Esophagus (tissue), 2 donors: ENCODE data around the gene NAB1. TPM values are rescaled to one million over a fixed set of nuclear protein-coding genes. Genes with fewer than 3 reads are reported as not detected.

Experiments
- H3K27ac ChIP-seq, 2 donors: one replicate each; pipeline ENCODE4 v1.5.1; 2013; ENCODE audit warnings: low read depth in 2 of 2, mild to moderate bottlenecking in 2 of 2, inconsistent platforms in 1 of 2, low read length in 1 of 2, moderate library complexity in 1 of 2
- H3K27me3 ChIP-seq, 2 donors: one replicate each; pipeline ENCODE4 v1.6.1; 2013; ENCODE audit warnings: low read length in 2 of 2, control low read depth in 1 of 2, mild to moderate bottlenecking in 1 of 2; ENCODE audit not compliant: insufficient read depth in 2 of 2, control insufficient read depth in 1 of 2
- H3K36me3 ChIP-seq, 2 donors: one replicate each; pipeline ENCODE4 v1.6.1; 2013; ENCODE audit warnings: low read length in 1 of 2; ENCODE audit not compliant: control insufficient read depth in 2 of 2, insufficient read depth in 2 of 2
- H3K4me1 ChIP-seq, 2 donors: one replicate each; pipeline ENCODE4 v1.6.1; 2013; ENCODE audit warnings: low read length in 1 of 2; ENCODE audit not compliant: control insufficient read depth in 2 of 2, insufficient read depth in 2 of 2
- H3K4me3 ChIP-seq, 2 donors: one replicate each; pipeline ENCODE4 v1.5.1; 2013; ENCODE audit warnings: low read length in 2 of 2, mild to moderate bottlenecking in 2 of 2, low read depth in 1 of 2, moderate library complexity in 1 of 2
- H3K9me3 ChIP-seq, 2 donors: one replicate each; pipeline ENCODE4 v1.6.1; 2013; ENCODE audit warnings: mild to moderate bottlenecking in 2 of 2, low read depth in 1 of 2, low read length in 1 of 2, moderate library complexity in 1 of 2; ENCODE audit not compliant: control insufficient read depth in 2 of 2, insufficient read depth in 1 of 2
- WGBS, 2 donors: extraction: QIAGEN DNeasy Blood & Tissue Kit; methylation state at CpG; one replicate each; pipeline ENCODE4 v1.1.7; 2013; 5-methylcytosine and 5-hydroxymethylcytosine counted together
- polyA plus RNA-seq, 2 donors: library from polyadenylated mRNA; stranded (reverse); fragments of 200-250 nt; gene quantifications; one replicate each; pipeline ENCODE4 v1.2.3, GENCODE V29; 2013
- donor health status: healthy with polysubstance abuse.
- donor health status: Bipolar disorder and iron deficiency.

The NAB1 gene
- polyA plus RNA-seq, 2 donors, result 16.8 to 25.4 TPM

GRCh38 chr2:190653931-190654330 is 5.0 kb downstream of the NAB1 start:
- H3K27ac ChIP-seq, result no peak overlapping the region

GRCh38 chr2:190655113-190655512 is 6.2 kb downstream of the NAB1 start:
- H3K4me1 ChIP-seq, result peaks cover 0 to 4% of the 10 kb centered on the region in 2 donors
- WGBS, 2 donors, result 25 to 29% methylated on average over 1 of the region's 1 CpG
- no peak overlapping the region for H3K27ac ChIP-seq
- no peak overlapping the region for H3K4me3 ChIP-seq
- peaks cover 0 to 6% of the 10 kb centered on the region in 2 donors for H3K36me3 ChIP-seq
- no peaks in the 10 kb centered on the region for H3K9me3 ChIP-seq
- no peaks in the 10 kb centered on the region for H3K27me3 ChIP-seq

More at GRCh38 chr2:190653931-190654330, 5.0 kb downstream of the NAB1 start:
- Histone ChIP-seq H3K36me3 (no peaks in the 10 kb centered on the region), H3K27me3 (no peaks in the 10 kb centered on the region), H3K4me3 (no peak overlapping the region), H3K9me3 (no peaks in the 10 kb centered on the region), H3K4me1 (peaks cover 0 to 4% of the 10 kb centered on the region in 2 donors)

- Histone ChIP-seq H3K27me3 (no peaks in the 10 kb centered on the region), H3K4me1 (peaks cover 0 to 4% of the 10 kb centered on the region in 2 donors), H3K9me3 (no peaks in the 10 kb centered on the region), H3K36me3 (peaks cover 0 to 6% of the 10 kb centered on the region in 2 donors), H3K27ac (peak overlapping the region in 1 of 2 donors; percentile 4), H3K4me3 (no peak overlapping the region)
- WGBS, 2 donors, result 63 to 81% methylated on average over 3 of the region's 3 CpGs
These were observed 6.7 kb downstream of the NAB1 start for GRCh38 chr2:190655570-190655969.

- Histone ChIP-seq H3K27ac (no peak overlapping the region), H3K36me3 (peaks cover 0 to 6% of the 10 kb centered on the region in 2 donors), H3K9me3 (no peaks in the 10 kb centered on the region), H3K27me3 (no peaks in the 10 kb centered on the region), H3K4me3 (no peak overlapping the region), H3K4me1 (peaks cover 0 to 4% of the 10 kb centered on the region in 2 donors)
- 40 to 52% methylated on average over 2 of the region's 2 CpGs for WGBS, 2 donors
These were observed 7.4 kb downstream of the NAB1 start for GRCh38 chr2:190656301-190656700.

- Histone ChIP-seq H3K9me3 (no peaks in the 10 kb centered on the region), H3K36me3 (peaks cover 0 to 6% of the 10 kb centered on the region in 2 donors), H3K27ac (peak overlapping the region in 1 of 2 donors; percentile 41), H3K4me1 (peaks cover 0 to 4% of the 10 kb centered on the region in 2 donors), H3K4me3 (no peak overlapping the region), H3K27me3 (no peaks in the 10 kb centered on the region)
- WGBS, 2 donors, result 68 to 73% methylated on average over 4 of the region's 4 CpGs
These were observed 8.8 kb downstream of the NAB1 start for GRCh38 chr2:190657474-190658255.

- Histone ChIP-seq H3K27ac (no peak overlapping the region), H3K9me3 (no peaks in the 10 kb centered on the region), H3K4me3 (no peak overlapping the region), H3K4me1 (no peaks in the 10 kb centered on the region), H3K27me3 (no peaks in the 10 kb centered on the region), H3K36me3 (peaks cover 0 to 6% of the 10 kb centered on the region in 2 donors)
- 95 to 96% methylated on average over 8 of the region's 8 CpGs for WGBS, 2 donors
These were observed 10.7 kb downstream of the NAB1 start for GRCh38 chr2:190659553-190659952.

- Histone ChIP-seq H3K4me3 (no peak overlapping the region), H3K36me3 (peaks cover 0 to 9% of the 10 kb centered on the region in 2 donors), H3K27me3 (no peaks in the 10 kb centered on the region), H3K9me3 (no peaks in the 10 kb centered on the region), H3K27ac (no peak overlapping the region), H3K4me1 (no peaks in the 10 kb centered on the region)
- WGBS, 2 donors, result 67 to 68% methylated on average over 3 of the region's 3 CpGs
These were observed 13.9 kb downstream of the NAB1 start for GRCh38 chr2:190662754-190663153.

- no peaks in the 10 kb centered on the region for H3K4me1 ChIP-seq
These were observed 14.5 kb downstream of the NAB1 start for GRCh38 chr2:190663348-190663747.

GRCh38 chr2:190663839-190664238 is 15.0 kb downstream of the NAB1 start:
- Histone ChIP-seq H3K27me3 (no peaks in the 10 kb centered on the region), H3K4me3 (no peak overlapping the region), H3K36me3 (peaks cover 0 to 9% of the 10 kb centered on the region in 2 donors), H3K4me1 (no peaks in the 10 kb centered on the region), H3K9me3 (no peaks in the 10 kb centered on the region), H3K27ac (no peak overlapping the region)
- WGBS, 2 donors, result 68 to 72% methylated on average over 3 of the region's 3 CpGs

More at GRCh38 chr2:190663348-190663747, 14.5 kb downstream of the NAB1 start:
- no peaks in the 10 kb centered on the region for H3K9me3 ChIP-seq
- no peaks in the 10 kb centered on the region for H3K27me3 ChIP-seq
- H3K27ac ChIP-seq, result no peak overlapping the region
- WGBS, 2 donors, result 25 to 32% methylated on average over 2 of the region's 2 CpGs
- no peak overlapping the region for H3K4me3 ChIP-seq
- H3K36me3 ChIP-seq, result peaks cover 0 to 9% of the 10 kb centered on the region in 2 donors

GRCh38 chr2:190664240-190664639 is 15.4 kb downstream of the NAB1 start:
- Histone ChIP-seq H3K36me3 (peaks cover 0 to 7% of the 10 kb centered on the region in 2 donors), H3K27ac (no peak overlapping the region), H3K4me1 (no peaks in the 10 kb centered on the region), H3K4me3 (no peak overlapping the region), H3K27me3 (no peaks in the 10 kb centered on the region), H3K9me3 (no peaks in the 10 kb centered on the region)
- 85 to 92% methylated on average over 2 of the region's 2 CpGs for whole genome bisulfite sequencing, 2 donors
